Activated CD4-positive, alpha-beta memory T cell treated with anti-CD3 and anti-CD28 coated beads, Interleukin-2, amount 10 ng/mL, durations not matched to agents 7 days and 5 days (primary cell): ENCODE measurements around the gene COTL1. TPM values are rescaled to one million over a fixed set of nuclear protein-coding genes. Genes with fewer than 3 reads are reported as not detected.
"Not testable (repeated sequence)": the region's sequence is repeated elsewhere in the genome, so short reads cannot be mapped to it uniquely, and the experiment has no call there.

Experiments used
- CTCF ChIA-PET: fragments of 350-600 bp; sonication (Branson Sonifier 250); formaldehyde crosslinking; loops from one replicate; lab custom pipeline; 2021; ENCODE audit warnings: antibody characterized with exemption, inconsistent platforms; lab: Charles Lee
- POLR2A ChIA-PET: fragments of 350-600 bp; sonication (Branson Sonifier 250); formaldehyde crosslinking; loops from one replicate; lab custom pipeline; 2021; ENCODE audit warnings: antibody characterized with exemption; lab: Charles Lee
- DNase-seq: peaks from one replicate; pipeline ENCODE4 v3.0.0-alpha.2; 2020
- H3K27ac Mint-ChIP-seq: one replicate; pipeline ENCODE4 v1.8.0; 2021; ENCODE audit warnings: mild to moderate bottlenecking, mixed read lengths
- H3K27me3 Mint-ChIP-seq: one replicate; pipeline ENCODE4 v1.8.0; 2021; ENCODE audit warnings: mixed read lengths
- H3K36me3 Mint-ChIP-seq: one replicate; pipeline ENCODE4 v1.8.0; 2021; ENCODE audit warnings: low read depth, mixed read lengths
- H3K4me1 Mint-ChIP-seq: one replicate; pipeline ENCODE4 v1.8.0; 2021; ENCODE audit warnings: mixed read lengths
- H3K4me3 Mint-ChIP-seq: one replicate; pipeline ENCODE4 v1.8.0; 2021; ENCODE audit warnings: mild to moderate bottlenecking, mixed read lengths
- H3K9me3 Mint-ChIP-seq: one replicate; pipeline ENCODE4 v1.8.0; 2021; ENCODE audit warnings: mixed read lengths
- total RNA-seq, 2 experiments: library from RNA; stranded (reverse); gene quantifications; one replicate each; pipeline ENCODE4 v1.2.3, GENCODE V29; 2021

COTL1 gene
- total RNA-seq, 2 experiments from 2014 or later = 676 to 689 TPM

DNA sequence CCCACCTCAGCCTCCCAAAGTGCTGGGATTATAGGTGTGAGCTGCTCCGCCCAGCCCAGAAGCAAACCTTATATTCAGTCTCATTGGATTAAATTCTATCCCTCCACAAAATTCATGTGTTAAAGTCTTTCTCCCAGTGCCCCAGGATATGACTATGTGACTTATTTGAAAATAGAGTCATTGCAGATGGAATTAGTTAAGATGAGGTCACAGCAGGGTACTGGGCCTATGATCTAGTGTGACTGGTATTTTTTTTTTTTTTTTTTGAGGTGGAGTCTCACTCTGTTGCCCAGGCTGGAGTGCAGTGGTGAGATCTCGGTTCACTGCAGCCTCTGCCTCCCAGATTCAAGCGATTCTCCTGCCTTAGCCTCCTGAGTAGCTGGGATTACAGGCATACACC is 99.7 kb downstream of the COTL1 start:
- ChIA-PET CTCF (interaction anchor here (0.6 to 4.7 kb wide), 8 partner anchors 11 to 433 kb away, joined by 3 to 26 read pairs (median 6); no protein-coding TSS in a partner anchor), POLR2A (interaction anchor here (0.6 to 10.7 kb wide), 13 partner anchors 10 to 114 kb away, joined by 3 to 69 read pairs (median 18); partner anchors contain the start of genes COTL1 and MEAK7)
- Mint-ChIP-seq H3K27ac (peak overlapping the region; percentile 82), H3K36me3 (peaks cover 29% of the 10 kb centered on the region), H3K4me1 (peaks cover 73% of the 10 kb centered on the region)
- not testable (repeated sequence) for H3K4me3 Mint-ChIP-seq, H3K9me3 Mint-ChIP-seq, DNase-seq, H3K27me3 Mint-ChIP-seq

DNA sequence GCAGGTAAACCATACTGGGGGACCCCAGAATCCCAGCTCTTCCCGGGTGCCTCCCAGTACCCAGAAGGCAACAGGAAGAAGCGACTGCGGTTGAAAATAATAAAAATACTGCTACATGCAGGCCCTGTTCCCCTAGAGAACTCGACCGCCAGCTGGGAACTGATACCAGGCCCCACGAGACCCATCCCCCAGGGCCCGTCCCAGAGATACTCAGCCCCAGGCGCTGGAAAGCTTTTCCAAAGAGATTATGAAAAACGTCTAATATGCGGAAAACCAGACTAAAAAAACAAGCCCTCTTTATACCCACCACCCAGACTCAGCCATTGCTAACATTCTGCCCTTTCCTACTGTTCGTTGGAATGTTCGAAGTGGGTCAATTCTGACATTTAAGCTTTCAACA is 100.5 kb downstream of the COTL1 start:
- ChIA-PET POLR2A (interaction anchor here (0.6 to 14.5 kb wide), 11 partner anchors 11 to 99 kb away, joined by 3 to 120 read pairs (median 19); partner anchors contain the start of genes COTL1 and MEAK7), CTCF (interaction anchor here (1.1 to 4.7 kb wide), 3 partner anchors 10 to 34 kb away, joined by 3 to 26 read pairs (median 20); no protein-coding TSS in a partner anchor)
- no peak overlapping the region for H3K4me3 Mint-ChIP-seq
- DNase-seq = no peak
- H3K27ac Mint-ChIP-seq = peak overlapping the region; percentile 82
- peaks cover 77% of the 10 kb centered on the region for H3K4me1 Mint-ChIP-seq
- peaks cover 29% of the 10 kb centered on the region for H3K36me3 Mint-ChIP-seq
- no peaks in the 10 kb centered on the region for H3K9me3 Mint-ChIP-seq
- no peaks in the 10 kb centered on the region for H3K27me3 Mint-ChIP-seq

Other genes with a start within 250 kb of the COTL1 start
- not detected for gene ATP2C2, start 249.5 kb downstream of the COTL1 start, total RNA-seq
- gene MEAK7, start 113.4 kb downstream of the COTL1 start, total RNA-seq = 10 to 100 TPM; 27.7 to 33.4 TPM
- 10 to 100 TPM; 45.7 to 49.0 TPM for gene KLHL36, start 30.4 kb upstream of the COTL1 start, total RNA-seq
- gene USP10, start 81.9 kb upstream of the COTL1 start, total RNA-seq = 10 to 100 TPM; 92.2 to 94.4 TPM
- under 1 TPM; 0.18 to 0.23 TPM for gene CRISPLD2, start 201.9 kb upstream of the COTL1 start, total RNA-seq